ENCODE data around the gene TNFRSF25.

DNA sequence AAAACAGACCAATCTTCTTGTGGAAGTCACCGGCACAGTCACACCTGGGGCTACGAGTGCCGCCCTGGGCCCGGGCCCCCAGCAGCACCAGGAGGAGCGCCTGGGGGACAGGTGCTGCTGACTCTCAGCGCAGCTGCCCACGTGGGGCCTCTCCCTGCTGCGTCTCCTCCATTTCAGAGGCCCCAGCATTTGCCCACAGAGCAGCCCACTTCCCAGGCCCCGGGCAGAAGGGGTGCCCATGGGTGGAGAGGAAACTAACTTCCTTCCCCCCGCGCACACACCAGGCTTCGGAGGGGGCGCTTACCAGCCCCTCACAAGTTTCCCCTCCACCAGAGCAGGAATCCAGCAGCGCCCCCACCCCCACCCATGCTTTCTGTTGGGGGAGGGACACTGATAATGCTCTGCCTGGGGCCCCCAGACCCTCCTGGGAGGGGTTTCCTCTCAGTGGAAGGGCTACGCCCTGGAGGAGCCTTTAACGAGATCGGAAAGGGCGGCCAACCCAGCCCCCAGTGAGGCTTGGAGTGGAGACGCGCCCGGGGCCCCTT lies 440 bp downstream of the TNFRSF25 start:
- no peak for TF ChIP-seq EZH2 (IDR thresholded peaks at IDR 0.05; ENCODE audit: low read depth, unreplicated experiment)
- TF ChIP-seq, protein P1, sequence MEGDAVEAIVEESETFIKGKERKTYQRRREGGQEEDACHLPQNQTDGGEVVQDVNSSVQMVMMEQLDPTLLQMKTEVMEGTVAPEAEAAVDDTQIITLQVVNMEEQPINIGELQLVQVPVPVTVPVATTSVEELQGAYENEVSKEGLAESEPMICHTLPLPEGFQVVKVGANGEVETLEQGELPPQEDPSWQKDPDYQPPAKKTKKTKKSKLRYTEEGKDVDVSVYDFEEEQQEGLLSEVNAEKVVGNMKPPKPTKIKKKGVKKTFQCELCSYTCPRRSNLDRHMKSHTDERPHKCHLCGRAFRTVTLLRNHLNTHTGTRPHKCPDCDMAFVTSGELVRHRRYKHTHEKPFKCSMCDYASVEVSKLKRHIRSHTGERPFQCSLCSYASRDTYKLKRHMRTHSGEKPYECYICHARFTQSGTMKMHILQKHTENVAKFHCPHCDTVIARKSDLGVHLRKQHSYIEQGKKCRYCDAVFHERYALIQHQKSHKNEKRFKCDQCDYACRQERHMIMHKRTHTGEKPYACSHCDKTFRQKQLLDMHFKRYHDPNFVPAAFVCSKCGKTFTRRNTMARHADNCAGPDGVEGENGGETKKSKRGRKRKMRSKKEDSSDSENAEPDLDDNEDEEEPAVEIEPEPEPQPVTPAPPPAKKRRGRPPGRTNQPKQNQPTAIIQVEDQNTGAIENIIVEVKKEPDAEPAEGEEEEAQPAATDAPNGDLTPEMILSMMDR (conservative IDR thresholded peaks at IDR 0.05; ENCODE audit: low read depth in 2 of 2) = no peak
- TF ChIP-seq, protein P2, sequence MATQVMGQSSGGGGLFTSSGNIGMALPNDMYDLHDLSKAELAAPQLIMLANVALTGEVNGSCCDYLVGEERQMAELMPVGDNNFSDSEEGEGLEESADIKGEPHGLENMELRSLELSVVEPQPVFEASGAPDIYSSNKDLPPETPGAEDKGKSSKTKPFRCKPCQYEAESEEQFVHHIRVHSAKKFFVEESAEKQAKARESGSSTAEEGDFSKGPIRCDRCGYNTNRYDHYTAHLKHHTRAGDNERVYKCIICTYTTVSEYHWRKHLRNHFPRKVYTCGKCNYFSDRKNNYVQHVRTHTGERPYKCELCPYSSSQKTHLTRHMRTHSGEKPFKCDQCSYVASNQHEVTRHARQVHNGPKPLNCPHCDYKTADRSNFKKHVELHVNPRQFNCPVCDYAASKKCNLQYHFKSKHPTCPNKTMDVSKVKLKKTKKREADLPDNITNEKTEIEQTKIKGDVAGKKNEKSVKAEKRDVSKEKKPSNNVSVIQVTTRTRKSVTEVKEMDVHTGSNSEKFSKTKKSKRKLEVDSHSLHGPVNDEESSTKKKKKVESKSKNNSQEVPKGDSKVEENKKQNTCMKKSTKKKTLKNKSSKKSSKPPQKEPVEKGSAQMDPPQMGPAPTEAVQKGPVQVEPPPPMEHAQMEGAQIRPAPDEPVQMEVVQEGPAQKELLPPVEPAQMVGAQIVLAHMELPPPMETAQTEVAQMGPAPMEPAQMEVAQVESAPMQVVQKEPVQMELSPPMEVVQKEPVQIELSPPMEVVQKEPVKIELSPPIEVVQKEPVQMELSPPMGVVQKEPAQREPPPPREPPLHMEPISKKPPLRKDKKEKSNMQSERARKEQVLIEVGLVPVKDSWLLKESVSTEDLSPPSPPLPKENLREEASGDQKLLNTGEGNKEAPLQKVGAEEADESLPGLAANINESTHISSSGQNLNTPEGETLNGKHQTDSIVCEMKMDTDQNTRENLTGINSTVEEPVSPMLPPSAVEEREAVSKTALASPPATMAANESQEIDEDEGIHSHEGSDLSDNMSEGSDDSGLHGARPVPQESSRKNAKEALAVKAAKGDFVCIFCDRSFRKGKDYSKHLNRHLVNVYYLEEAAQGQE (IDR thresholded peaks at IDR 0.05; ENCODE audit: unreplicated experiment) = no peak
- no peak for TF ChIP-seq ZNF331 (CRISPR knock-in tag; IDR thresholded peaks at IDR 0.05; ENCODE audit: low read depth)
- no peak for TF ChIP-seq POLR2AphosphoS5 (IDR thresholded peaks at IDR 0.05; ENCODE audit: low read depth)
- TF ChIP-seq, protein P3, sequence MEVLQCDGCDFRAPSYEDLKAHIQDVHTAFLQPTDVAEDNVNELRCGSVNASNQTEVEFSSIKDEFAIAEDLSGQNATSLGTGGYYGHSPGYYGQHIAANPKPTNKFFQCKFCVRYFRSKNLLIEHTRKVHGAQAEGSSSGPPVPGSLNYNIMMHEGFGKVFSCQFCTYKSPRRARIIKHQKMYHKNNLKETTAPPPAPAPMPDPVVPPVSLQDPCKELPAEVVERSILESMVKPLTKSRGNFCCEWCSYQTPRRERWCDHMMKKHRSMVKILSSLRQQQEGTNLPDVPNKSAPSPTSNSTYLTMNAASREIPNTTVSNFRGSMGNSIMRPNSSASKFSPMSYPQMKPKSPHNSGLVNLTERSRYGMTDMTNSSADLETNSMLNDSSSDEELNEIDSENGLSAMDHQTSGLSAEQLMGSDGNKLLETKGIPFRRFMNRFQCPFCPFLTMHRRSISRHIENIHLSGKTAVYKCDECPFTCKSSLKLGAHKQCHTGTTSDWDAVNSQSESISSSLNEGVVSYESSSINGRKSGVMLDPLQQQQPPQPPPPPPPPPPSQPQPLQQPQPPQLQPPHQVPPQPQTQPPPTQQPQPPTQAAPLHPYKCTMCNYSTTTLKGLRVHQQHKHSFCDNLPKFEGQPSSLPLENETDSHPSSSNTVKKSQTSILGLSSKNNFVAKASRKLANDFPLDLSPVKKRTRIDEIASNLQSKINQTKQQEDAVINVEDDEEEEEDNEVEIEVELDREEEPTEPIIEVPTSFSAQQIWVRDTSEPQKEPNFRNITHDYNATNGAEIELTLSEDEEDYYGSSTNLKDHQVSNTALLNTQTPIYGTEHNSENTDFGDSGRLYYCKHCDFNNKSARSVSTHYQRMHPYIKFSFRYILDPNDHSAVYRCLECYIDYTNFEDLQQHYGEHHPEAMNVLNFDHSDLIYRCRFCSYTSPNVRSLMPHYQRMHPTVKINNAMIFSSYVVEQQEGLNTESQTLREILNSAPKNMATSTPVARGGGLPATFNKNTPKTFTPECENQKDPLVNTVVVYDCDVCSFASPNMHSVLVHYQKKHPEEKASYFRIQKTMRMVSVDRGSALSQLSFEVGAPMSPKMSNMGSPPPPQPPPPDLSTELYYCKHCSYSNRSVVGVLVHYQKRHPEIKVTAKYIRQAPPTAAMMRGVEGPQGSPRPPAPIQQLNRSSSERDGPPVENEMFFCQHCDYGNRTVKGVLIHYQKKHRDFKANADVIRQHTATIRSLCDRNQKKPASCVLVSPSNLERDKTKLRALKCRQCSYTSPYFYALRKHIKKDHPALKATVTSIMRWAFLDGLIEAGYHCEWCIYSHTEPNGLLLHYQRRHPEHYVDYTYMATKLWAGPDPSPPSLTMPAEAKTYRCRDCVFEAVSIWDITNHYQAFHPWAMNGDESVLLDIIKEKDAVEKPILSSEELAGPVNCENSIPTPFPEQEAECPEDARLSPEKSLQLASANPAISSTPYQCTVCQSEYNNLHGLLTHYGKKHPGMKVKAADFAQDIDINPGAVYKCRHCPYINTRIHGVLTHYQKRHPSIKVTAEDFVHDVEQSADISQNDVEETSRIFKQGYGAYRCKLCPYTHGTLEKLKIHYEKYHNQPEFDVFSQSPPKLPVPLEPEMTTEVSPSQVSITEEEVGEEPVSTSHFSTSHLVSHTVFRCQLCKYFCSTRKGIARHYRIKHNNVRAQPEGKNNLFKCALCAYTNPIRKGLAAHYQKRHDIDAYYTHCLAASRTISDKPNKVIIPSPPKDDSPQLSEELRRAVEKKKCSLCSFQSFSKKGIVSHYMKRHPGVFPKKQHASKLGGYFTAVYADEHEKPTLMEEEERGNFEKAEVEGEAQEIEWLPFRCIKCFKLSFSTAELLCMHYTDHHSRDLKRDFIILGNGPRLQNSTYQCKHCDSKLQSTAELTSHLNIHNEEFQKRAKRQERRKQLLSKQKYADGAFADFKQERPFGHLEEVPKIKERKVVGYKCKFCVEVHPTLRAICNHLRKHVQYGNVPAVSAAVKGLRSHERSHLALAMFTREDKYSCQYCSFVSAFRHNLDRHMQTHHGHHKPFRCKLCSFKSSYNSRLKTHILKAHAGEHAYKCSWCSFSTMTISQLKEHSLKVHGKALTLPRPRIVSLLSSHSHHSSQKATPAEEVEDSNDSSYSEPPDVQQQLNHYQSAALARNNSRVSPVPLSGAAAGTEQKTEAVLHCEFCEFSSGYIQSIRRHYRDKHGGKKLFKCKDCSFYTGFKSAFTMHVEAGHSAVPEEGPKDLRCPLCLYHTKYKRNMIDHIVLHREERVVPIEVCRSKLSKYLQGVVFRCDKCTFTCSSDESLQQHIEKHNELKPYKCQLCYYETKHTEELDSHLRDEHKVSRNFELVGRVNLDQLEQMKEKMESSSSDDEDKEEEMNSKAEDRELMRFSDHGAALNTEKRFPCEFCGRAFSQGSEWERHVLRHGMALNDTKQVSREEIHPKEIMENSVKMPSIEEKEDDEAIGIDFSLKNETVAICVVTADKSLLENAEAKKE (CRISPR knock-in tag; IDR thresholded peaks at IDR 0.05) = no peak
- no peak for TF ChIP-seq EZH2phosphoT487 (IDR thresholded peaks at IDR 0.05; ENCODE audit: unreplicated experiment)
- TF ChIP-seq CREB1 (CRISPR knock-in tag; IDR thresholded peaks at IDR 0.05; ENCODE audit: low read depth) = no peak
- TF ChIP-seq, protein P4, sequence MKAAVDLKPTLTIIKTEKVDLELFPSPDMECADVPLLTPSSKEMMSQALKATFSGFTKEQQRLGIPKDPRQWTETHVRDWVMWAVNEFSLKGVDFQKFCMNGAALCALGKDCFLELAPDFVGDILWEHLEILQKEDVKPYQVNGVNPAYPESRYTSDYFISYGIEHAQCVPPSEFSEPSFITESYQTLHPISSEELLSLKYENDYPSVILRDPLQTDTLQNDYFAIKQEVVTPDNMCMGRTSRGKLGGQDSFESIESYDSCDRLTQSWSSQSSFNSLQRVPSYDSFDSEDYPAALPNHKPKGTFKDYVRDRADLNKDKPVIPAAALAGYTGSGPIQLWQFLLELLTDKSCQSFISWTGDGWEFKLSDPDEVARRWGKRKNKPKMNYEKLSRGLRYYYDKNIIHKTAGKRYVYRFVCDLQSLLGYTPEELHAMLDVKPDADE (IDR thresholded peaks at IDR 0.05) = no peak
- no peak for TF ChIP-seq JUNB (IDR thresholded peaks at IDR 0.05; ENCODE audit: unreplicated experiment)

Data from GM23338 (cell line).